ENCODE results near the gene KRTAP5-5. TPM values are rescaled to one million over a fixed set of nuclear protein-coding genes. Genes with fewer than 3 reads are reported as not detected.
"Not testable (repeated sequence)": the region's sequence is repeated elsewhere in the genome, so short reads cannot be mapped to it uniquely, and the experiment has no call there.

The KRTAP5-5 gene
- total RNA-seq, 1 experiment from 2014 or later = not detected

DNA sequence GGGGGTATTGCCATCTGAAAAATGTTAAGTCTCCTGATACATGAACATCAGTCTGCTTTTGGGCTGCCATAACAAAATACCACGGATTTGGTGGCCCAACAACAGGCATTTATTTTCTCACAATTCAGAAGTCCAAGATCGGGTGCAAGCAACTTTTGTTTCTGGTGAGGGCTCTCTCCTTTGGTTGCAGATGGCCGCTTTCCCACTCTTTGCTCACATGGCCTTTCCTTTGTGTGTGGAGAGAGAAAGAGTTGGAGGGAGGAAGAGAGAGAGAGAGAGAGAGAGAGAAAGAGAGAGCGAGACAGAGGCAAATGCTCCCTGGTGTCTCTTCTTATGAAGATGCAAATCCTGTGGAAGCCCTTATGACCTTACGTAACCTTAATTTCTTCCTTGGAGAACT, 28.9 kb upstream of the KRTAP5-5 start:
- ChIA-PET POLR2A (no interaction called here), CTCF (no interaction called here)
- no TSS peak for BruUV-seq (replicated peaks)
- no peak for TF ChIP-seq CTCF (IDR thresholded peaks at IDR 0.05; ENCODE audit: insufficient read depth in 1 of 2, low read depth in 1 of 2, low read length in 1 of 2, severe bottlenecking in 1 of 2, unreplicated experiment in 1 of 2)
- H3K4me1 Mint-ChIP-seq (ENCODE audit: low read depth, unreplicated experiment) = no peaks in the 10 kb centered on the region
- H3K9me3 Mint-ChIP-seq (ENCODE audit: unreplicated experiment) = no peaks in the 10 kb centered on the region
- H3K4me1 ChIP-seq = no peaks in the 10 kb centered on the region
- H3K27me3 Mint-ChIP-seq (ENCODE audit: insufficient read depth, unreplicated experiment) = peaks cover 13% of the 10 kb centered on the region
- intact Hi-C loops (cut with micrococcal nuclease; ENCODE audit: unreplicated experiment) = no loop called here
- no peaks in the 10 kb centered on the region for H3K36me3 Mint-ChIP-seq (ENCODE audit: insufficient read depth, unreplicated experiment)
- no peak overlapping the region for H3K4me3 ChIP-seq (ENCODE audit: low read depth, low read length)
- H3K27me3 ChIP-seq (replicated peaks; ENCODE audit: control insufficient read depth, insufficient read depth, low read length) = no peaks in the 10 kb centered on the region; the same call in 1 of the 2 replicates
- H3K36me3 ChIP-seq (ENCODE audit: control insufficient read depth, insufficient read depth, low read length) = no peaks in the 10 kb centered on the region
- DNase-seq = no peak
- H3K4me3 Mint-ChIP-seq (ENCODE audit: unreplicated experiment) = no peak overlapping the region
- H3K9me3 ChIP-seq = no peaks in the 10 kb centered on the region
- no peak overlapping the region for H3K27ac Mint-ChIP-seq (ENCODE audit: unreplicated experiment)

GRCh38 chr11:1601663-1602062, 27.9 kb upstream of the KRTAP5-5 start:
- H3K27ac Mint-ChIP-seq (ENCODE audit: unreplicated experiment); H3K36me3 Mint-ChIP-seq (ENCODE audit: insufficient read depth, unreplicated experiment); H3K4me3 Mint-ChIP-seq (ENCODE audit: unreplicated experiment); intact Hi-C loops (cut with micrococcal nuclease; ENCODE audit: unreplicated experiment); H3K4me1 ChIP-seq; POLR2A ChIA-PET; H3K4me1 Mint-ChIP-seq (ENCODE audit: low read depth, unreplicated experiment); H3K36me3 ChIP-seq (ENCODE audit: control insufficient read depth, insufficient read depth, low read length); CTCF ChIA-PET; H3K4me3 ChIP-seq (ENCODE audit: low read depth, low read length); BruUV-seq (replicated peaks); H3K27me3 ChIP-seq (replicated peaks; ENCODE audit: control insufficient read depth, insufficient read depth, low read length); DNase-seq; H3K9me3 ChIP-seq; H3K9me3 Mint-ChIP-seq (ENCODE audit: unreplicated experiment): not testable (repeated sequence)
- H3K27me3 Mint-ChIP-seq (ENCODE audit: insufficient read depth, unreplicated experiment) = peaks cover 13% of the 10 kb centered on the region

- no peak overlapping the region for H3K4me3 Mint-ChIP-seq (ENCODE audit: unreplicated experiment)
Measured at GRCh38 chr11:1603629-1604028, 25.9 kb upstream of the KRTAP5-5 start.

More at GRCh38 chr11:1603629-1604028, 25.9 kb upstream of the KRTAP5-5 start:
- no peak overlapping the region for H3K27ac Mint-ChIP-seq (ENCODE audit: unreplicated experiment)
- no peak for TF ChIP-seq CTCF (IDR thresholded peaks at IDR 0.05; ENCODE audit: insufficient read depth in 1 of 2, low read depth in 1 of 2, low read length in 1 of 2, severe bottlenecking in 1 of 2, unreplicated experiment in 1 of 2)
- no peaks in the 10 kb centered on the region for H3K4me1 Mint-ChIP-seq (ENCODE audit: low read depth, unreplicated experiment)
- Histone ChIP-seq H3K4me3 (ENCODE audit: low read depth, low read length) (no peak overlapping the region), H3K36me3 (ENCODE audit: control insufficient read depth, insufficient read depth, low read length) (no peaks in the 10 kb centered on the region), H3K27me3 (replicated peaks; ENCODE audit: control insufficient read depth, insufficient read depth, low read length) (no peaks in the 10 kb centered on the region), H3K4me1 (no peaks in the 10 kb centered on the region), H3K9me3 (no peaks in the 10 kb centered on the region)
- no TSS peak for BruUV-seq (replicated peaks)
- ChIA-PET CTCF (no interaction called here), POLR2A (no interaction called here)
- peaks cover 6% of the 10 kb centered on the region for H3K27me3 Mint-ChIP-seq (ENCODE audit: insufficient read depth, unreplicated experiment)
- no peak for DNase-seq
- H3K9me3 Mint-ChIP-seq (ENCODE audit: unreplicated experiment) = no peaks in the 10 kb centered on the region
- intact Hi-C loops (cut with micrococcal nuclease; ENCODE audit: unreplicated experiment) = no loop called here
- no peaks in the 10 kb centered on the region for H3K36me3 Mint-ChIP-seq (ENCODE audit: insufficient read depth, unreplicated experiment)
